GM18526 (cell line): ENCODE data around the gene CCL20.

Experiments used
- POLR2A ChIP-seq: IDR thresholded peaks from 3 replicates; pipeline ENCODE4 v1.6.1; 2011; ENCODE audit not compliant: insufficient read length; ENCODE audit errors: extremely low read depth

CCL20 gene

GRCh38 chr2:227848586-227848985 is 34.9 kb downstream of the CCL20 start:
- no peak for TF ChIP-seq POLR2A

- TF ChIP-seq POLR2A: no peak
Observed at GRCh38 chr2:227849906-227850305, 36.3 kb downstream of the CCL20 start.

- no peak for TF ChIP-seq POLR2A
Observed at GRCh38 chr2:227853204-227853629, 39.6 kb downstream of the CCL20 start.

GRCh38 chr2:227853765-227854271 is 40.2 kb downstream of the CCL20 start:
- TF ChIP-seq POLR2A: no peak

- TF ChIP-seq POLR2A: no peak
Observed at GRCh38 chr2:227855440-227855839, 41.8 kb downstream of the CCL20 start.

GRCh38 chr2:227856697-227857096 is 43.1 kb downstream of the CCL20 start:
- no peak for TF ChIP-seq POLR2A

GRCh38 chr2:227860221-227860641 is 46.6 kb downstream of the CCL20 start:
- TF ChIP-seq POLR2A: no peak

- no peak for TF ChIP-seq POLR2A
Observed at GRCh38 chr2:227861011-227861410, 47.4 kb downstream of the CCL20 start.

- TF ChIP-seq POLR2A: no peak
Observed at GRCh38 chr2:227862227-227862740, 48.6 kb downstream of the CCL20 start.

- TF ChIP-seq POLR2A: no peak
Observed at GRCh38 chr2:227862741-227863588, 49.3 kb downstream of the CCL20 start.

- no peak for TF ChIP-seq POLR2A
Observed at GRCh38 chr2:227864161-227864756, 50.6 kb downstream of the CCL20 start.

GRCh38 chr2:227865291-227865690 is 51.6 kb downstream of the CCL20 start:
- no peak for TF ChIP-seq POLR2A
